Neuron (in vitro differentiated cells): Measurements from ENCODE around the gene YJU2.
"Not testable (repeated sequence)": the region's sequence is repeated elsewhere in the genome, so short reads cannot be mapped to it uniquely, and the experiment has no call there.

ENCODE experiments used
- H2AFZ ChIP-seq: one replicate; pipeline ENCODE4 v1.6.1; 2013; ENCODE audit warnings: low read depth, mild to moderate bottlenecking, inconsistent platforms, low read length, moderate library complexity
- H3K27me3 ChIP-seq: one replicate; pipeline ENCODE4 v1.6.1; 2013; ENCODE audit warnings: low read length; ENCODE audit not compliant: insufficient read depth
- H3K36me3 ChIP-seq: one replicate; pipeline ENCODE4 v1.6.1; 2013; ENCODE audit warnings: low read length; ENCODE audit not compliant: insufficient read depth
- H3K4me1 ChIP-seq: one replicate; pipeline ENCODE4 v1.6.1; 2013; ENCODE audit warnings: low read length; ENCODE audit not compliant: insufficient read depth
- H3K4me3 ChIP-seq: 2 replicates; pipeline ENCODE4 v1.5.1; 2013; ENCODE audit warnings: mild to moderate bottlenecking, low read length, moderate library complexity
- H3K9me3 ChIP-seq: one replicate; pipeline ENCODE4 v1.6.1; 2013; ENCODE audit warnings: low read length

Gene YJU2

GRCh38 chr19:4284176-4284958 lies 37.5 kb downstream of the YJU2 start:
- H3K9me3 ChIP-seq: no peaks in the 10 kb centered on the region
- H3K27me3 ChIP-seq: no peaks in the 10 kb centered on the region
- no peak overlapping the region for H2AFZ ChIP-seq
- no peak overlapping the region for H3K4me3 ChIP-seq
- H3K4me1 ChIP-seq: peaks cover 17% of the 10 kb centered on the region
- H3K36me3 ChIP-seq: peaks cover 48% of the 10 kb centered on the region

DNA sequence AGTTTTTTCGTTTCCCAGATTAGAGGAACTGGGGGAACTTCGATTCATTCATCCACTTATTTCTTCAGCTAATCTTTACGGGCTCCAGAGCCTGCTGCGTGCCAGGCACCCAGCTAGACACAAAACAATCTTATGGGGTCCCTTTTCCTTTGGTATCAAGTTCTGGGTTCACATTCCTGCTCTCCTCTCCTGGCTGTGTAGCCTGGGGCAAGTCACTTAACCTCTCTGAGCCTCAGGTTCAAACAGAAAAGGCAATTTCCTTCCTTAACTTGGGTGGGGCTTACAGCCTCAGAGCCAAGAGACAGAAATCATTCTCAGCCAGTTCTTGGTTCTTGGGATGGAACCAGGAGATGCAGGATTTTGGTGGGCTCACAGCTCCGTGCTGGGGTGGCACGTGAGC lies 38.1 kb downstream of the YJU2 start:
- Histone ChIP-seq H2AFZ (no peak overlapping the region), H3K9me3 (no peaks in the 10 kb centered on the region), H3K4me1 (peaks cover 12% of the 10 kb centered on the region), H3K4me3 (no peak overlapping the region), H3K36me3 (peaks cover 48% of the 10 kb centered on the region), H3K27me3 (no peaks in the 10 kb centered on the region)

DNA sequence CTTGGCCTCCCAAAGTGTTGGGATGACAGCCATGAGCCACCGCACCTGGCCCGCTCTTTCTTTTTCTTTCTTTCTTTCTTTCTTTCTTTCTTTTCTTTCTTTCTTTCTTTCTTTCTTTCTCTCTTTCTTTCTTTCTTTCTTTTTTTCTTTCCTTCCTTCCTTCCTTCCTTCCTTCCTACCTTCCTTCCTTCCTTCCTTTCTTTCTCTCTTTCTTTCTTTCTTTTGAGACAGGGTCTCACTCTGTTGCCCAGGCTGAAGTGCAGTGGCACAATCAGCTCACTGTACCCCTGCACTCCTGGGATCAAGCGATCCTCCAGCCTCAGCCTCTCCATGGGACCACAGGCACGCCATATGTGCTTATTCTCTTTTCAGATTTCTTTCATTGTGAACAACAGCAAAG lies 39.3 kb downstream of the YJU2 start:
- H3K27me3 ChIP-seq, H3K4me1 ChIP-seq, H2AFZ ChIP-seq, H3K9me3 ChIP-seq, H3K4me3 ChIP-seq: not testable (repeated sequence)
- H3K36me3 ChIP-seq: peaks cover 51% of the 10 kb centered on the region

GRCh38 chr19:4288091-4288777 lies 41.4 kb downstream of the YJU2 start:
- Histone ChIP-seq H3K4me1 (peaks cover 5% of the 10 kb centered on the region), H3K36me3 (peaks cover 48% of the 10 kb centered on the region), H2AFZ (no peak overlapping the region), H3K4me3 (no peak overlapping the region), H3K9me3 (no peaks in the 10 kb centered on the region), H3K27me3 (no peaks in the 10 kb centered on the region)

- Histone ChIP-seq H3K4me1 (peaks cover 5% of the 10 kb centered on the region), H3K4me3 (no peak overlapping the region), H3K36me3 (peaks cover 29% of the 10 kb centered on the region), H2AFZ (no peak overlapping the region), H3K27me3 (no peaks in the 10 kb centered on the region), H3K9me3 (no peaks in the 10 kb centered on the region)
Measured at GRCh38 chr19:4291184-4291732, 44.4 kb downstream of the YJU2 start.

DNA sequence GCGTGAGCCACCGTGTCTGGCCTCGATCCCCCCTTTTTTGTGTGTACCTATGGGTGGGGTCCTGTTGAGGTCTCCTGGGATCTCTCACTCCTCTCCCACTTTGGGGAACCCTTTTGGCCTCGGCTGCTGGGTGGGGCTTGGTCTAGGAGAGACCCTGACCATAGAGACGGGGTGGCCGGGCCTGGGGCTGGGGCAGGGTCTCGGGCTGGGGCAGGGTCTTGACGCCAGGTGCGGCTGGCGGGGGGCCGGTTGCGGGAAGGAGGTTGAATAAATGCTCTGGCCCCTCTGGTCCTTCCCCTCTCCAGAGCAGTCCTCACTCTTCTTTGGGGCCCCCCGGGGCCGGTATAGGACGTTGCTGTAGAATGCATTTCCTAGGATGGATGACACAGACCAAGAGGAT lies 45.6 kb downstream of the YJU2 start:
- Histone ChIP-seq H3K4me1 (peaks cover 5% of the 10 kb centered on the region), H3K4me3 (no peak overlapping the region), H3K9me3 (no peaks in the 10 kb centered on the region), H3K36me3 (peaks cover 21% of the 10 kb centered on the region), H2AFZ (no peak overlapping the region), H3K27me3 (no peaks in the 10 kb centered on the region)

DNA sequence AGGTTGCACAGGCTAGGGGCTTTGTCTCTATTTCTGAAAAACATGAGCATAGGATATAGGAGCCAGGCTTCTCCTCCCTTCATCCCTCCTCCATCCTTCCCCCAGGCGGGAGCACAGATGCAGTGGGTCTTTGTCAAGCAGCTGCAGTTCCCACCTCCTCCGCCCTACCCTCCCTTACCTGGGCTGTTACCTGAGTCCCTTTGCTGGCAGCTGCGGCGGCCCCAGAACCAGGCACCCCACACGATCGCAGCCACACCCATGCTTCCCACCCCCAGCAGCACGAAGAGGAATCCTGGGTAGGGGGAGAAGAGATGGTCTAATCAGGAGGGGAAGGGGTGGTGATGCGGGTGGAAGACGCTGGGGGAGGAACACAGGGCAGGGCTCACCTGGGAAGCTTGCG lies 47.5 kb downstream of the YJU2 start:
- Histone ChIP-seq H3K36me3 (peaks cover 10% of the 10 kb centered on the region), H3K9me3 (no peaks in the 10 kb centered on the region), H3K27me3 (no peaks in the 10 kb centered on the region), H2AFZ (no peak overlapping the region), H3K4me1 (peaks cover 5% of the 10 kb centered on the region), H3K4me3 (no peak overlapping the region)

GRCh38 chr19:4295972-4296771 lies 49.3 kb downstream of the YJU2 start:
- Histone ChIP-seq H3K9me3 (no peaks in the 10 kb centered on the region), H3K4me1 (peaks cover under 1% of the 10 kb centered on the region), H2AFZ (no peak overlapping the region), H3K27me3 (no peaks in the 10 kb centered on the region), H3K4me3 (no peak overlapping the region), H3K36me3 (peaks cover 3% of the 10 kb centered on the region)

DNA sequence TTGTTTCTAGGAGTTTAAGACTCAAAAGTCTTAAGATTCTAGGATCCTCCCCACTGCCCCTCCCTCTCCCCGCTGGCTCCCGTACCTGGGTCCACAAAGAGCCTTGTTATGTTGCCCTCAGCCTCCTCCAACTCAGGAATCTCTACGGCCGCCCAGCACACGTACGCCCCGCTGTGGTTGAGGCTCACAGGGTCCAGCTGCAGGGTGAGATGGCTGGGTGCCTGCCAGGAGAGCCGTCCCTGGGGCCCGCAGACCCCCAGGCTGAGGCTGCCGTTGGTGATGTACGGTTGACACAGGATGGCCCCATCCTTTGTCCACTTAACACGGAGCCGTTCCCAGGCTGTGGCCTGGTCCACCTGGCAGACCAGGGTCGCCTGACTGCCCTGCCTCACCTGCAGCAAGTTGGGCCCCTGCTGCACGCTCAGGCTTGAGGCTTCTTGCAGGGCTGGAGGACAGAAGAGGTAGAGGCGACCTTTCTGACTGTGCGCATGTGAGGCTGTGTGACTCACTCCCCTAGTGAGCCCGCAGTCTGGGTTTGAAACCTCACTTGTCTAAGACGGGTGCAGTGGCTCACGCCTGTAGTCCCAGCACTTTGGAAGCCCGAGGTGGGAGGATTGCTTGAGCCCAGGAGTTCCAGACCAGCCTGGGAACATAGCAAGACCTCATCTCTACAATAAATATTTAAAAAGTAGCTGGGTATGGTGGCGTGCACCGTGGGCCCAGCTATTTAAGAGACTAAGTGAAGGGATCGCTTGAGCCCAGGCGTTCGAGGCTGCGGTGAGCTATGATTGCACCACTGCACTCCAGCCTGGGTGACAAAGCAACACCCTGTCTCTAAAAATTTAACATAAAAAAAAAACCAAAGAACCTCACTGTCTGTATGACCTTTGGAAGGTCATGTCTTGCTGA lies 51.3 kb downstream of the YJU2 start:
- Histone ChIP-seq H3K36me3 (no peaks in the 10 kb centered on the region), H3K4me1 (peaks cover 6% of the 10 kb centered on the region), H3K4me3 (no peak overlapping the region), H3K27me3 (no peaks in the 10 kb centered on the region), H3K9me3 (no peaks in the 10 kb centered on the region), H2AFZ (no peak overlapping the region)

- no peaks in the 10 kb centered on the region for H3K27me3 ChIP-seq
- no peak overlapping the region for H2AFZ ChIP-seq
- H3K9me3 ChIP-seq: no peaks in the 10 kb centered on the region
- no peak overlapping the region for H3K4me3 ChIP-seq
- H3K4me1 ChIP-seq: peaks cover 6% of the 10 kb centered on the region
- no peaks in the 10 kb centered on the region for H3K36me3 ChIP-seq
Measured at GRCh38 chr19:4298810-4299550, 52.1 kb downstream of the YJU2 start.

- H3K4me3 ChIP-seq: no peak overlapping the region
- H3K27me3 ChIP-seq: no peaks in the 10 kb centered on the region
- no peak overlapping the region for H2AFZ ChIP-seq
- H3K36me3 ChIP-seq: no peaks in the 10 kb centered on the region
- no peaks in the 10 kb centered on the region for H3K9me3 ChIP-seq
- H3K4me1 ChIP-seq: peaks cover 9% of the 10 kb centered on the region
Measured at GRCh38 chr19:4300589-4300988, 53.7 kb downstream of the YJU2 start.
